ENCODE measurements around the gene ERG. TPM values are rescaled to one million over a fixed set of nuclear protein-coding genes. Genes with fewer than 3 reads are reported as not detected.

Gene ERG
- total and polyA plus RNA-seq, 4 donors: 8.6 to 30.3 (median 21.0) TPM

DNA sequence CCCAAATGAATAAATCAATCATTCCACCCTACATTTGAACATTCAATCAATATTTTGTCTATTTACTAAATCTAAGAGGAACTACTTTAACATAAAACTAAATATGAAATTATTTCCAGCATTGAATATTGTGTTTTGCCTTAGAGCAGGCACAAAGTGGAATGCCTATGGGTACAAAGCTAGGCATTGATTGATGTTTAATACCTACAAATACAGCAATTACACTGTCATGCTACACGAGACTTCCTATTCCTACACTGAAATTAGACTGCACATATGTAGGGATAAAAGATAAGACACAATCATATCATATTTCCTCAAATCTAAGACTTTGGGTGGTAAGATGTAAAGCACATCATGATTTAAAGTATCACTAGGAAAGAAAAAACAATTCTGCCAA lies 12.9 kb upstream of the ERG start:
- 66 to 71% methylated on average over 1 of the region's 1 CpG for WGBS, 2 donors
- ATAC-seq (ENCODE audit: insufficient read depth, low FRiP score): no peak
- no peak for DNase-seq

GRCh38 chr21:38507374-38507942 lies 9.2 kb upstream of the ERG start:
- Histone ChIP-seq H3K9me3 (ENCODE audit: control insufficient read depth in 4 of 4, insufficient read depth in 3 of 4, low read length in 3 of 4) (no peaks in the 10 kb centered on the region), H3K36me3 (ENCODE audit: control insufficient read depth in 4 of 4, insufficient read depth in 4 of 4, low read length in 4 of 4) (no peaks in the 10 kb centered on the region), H3K9ac (ENCODE audit: insufficient read depth in 1 of 2, low read length in 2 of 2) (no peak overlapping the region), H3K4me3 (no peak overlapping the region), H3K4me1 (ENCODE audit: control insufficient read depth in 5 of 5, insufficient read depth in 5 of 5, low read length in 5 of 5) (peaks cover 0 to 13% (median 0%) of the 10 kb centered on the region in 5 donors), H3K27ac (ENCODE audit: low read depth in 1 of 2, low read length in 1 of 2) (no peak overlapping the region), H3K27me3 (ENCODE audit: control insufficient read depth in 3 of 3, insufficient read depth in 3 of 3, low read length in 2 of 3) (no peaks in the 10 kb centered on the region)
- no peak for TF ChIP-seq CTCF (IDR thresholded peaks at IDR 0.05; ENCODE audit: control extremely low read depth, extremely low read depth)
- 77 to 81% methylated on average over 4 of the region's 4 CpGs for WGBS, 2 donors
- DNase-seq (no peak), ATAC-seq (ENCODE audit: insufficient read depth, low FRiP score) (no peak)

More for the DNA sequence above, 12.9 kb upstream of the ERG start:
- TF ChIP-seq CTCF (IDR thresholded peaks at IDR 0.05; ENCODE audit: control extremely low read depth, extremely low read depth): no peak
- peaks cover 0 to 12% (median 0%) of the 10 kb centered on the region in 5 donors for H3K4me1 ChIP-seq (ENCODE audit: control insufficient read depth in 5 of 5, insufficient read depth in 5 of 5, low read length in 5 of 5)
- H3K9ac ChIP-seq (ENCODE audit: insufficient read depth in 1 of 2, low read length in 2 of 2): no peak overlapping the region
- H3K27me3 ChIP-seq (ENCODE audit: control insufficient read depth in 3 of 3, insufficient read depth in 3 of 3, low read length in 2 of 3): no peaks in the 10 kb centered on the region
- no peaks in the 10 kb centered on the region for H3K9me3 ChIP-seq (ENCODE audit: control insufficient read depth in 4 of 4, insufficient read depth in 3 of 4, low read length in 3 of 4)
- no peak overlapping the region for H3K27ac ChIP-seq (ENCODE audit: low read depth in 1 of 2, low read length in 1 of 2)
- no peaks in the 10 kb centered on the region for H3K36me3 ChIP-seq (ENCODE audit: control insufficient read depth in 4 of 4, insufficient read depth in 4 of 4, low read length in 4 of 4)
- H3K4me3 ChIP-seq: no peak overlapping the region

- DNase-seq (no peak), ATAC-seq (ENCODE audit: insufficient read depth, low FRiP score) (no peak)
- Histone ChIP-seq H3K27ac (ENCODE audit: low read depth in 1 of 2, low read length in 1 of 2) (no peak overlapping the region), H3K27me3 (ENCODE audit: control insufficient read depth in 3 of 3, insufficient read depth in 3 of 3, low read length in 2 of 3) (no peaks in the 10 kb centered on the region), H3K36me3 (ENCODE audit: control insufficient read depth in 4 of 4, insufficient read depth in 4 of 4, low read length in 4 of 4) (no peaks in the 10 kb centered on the region), H3K9ac (ENCODE audit: insufficient read depth in 1 of 2, low read length in 2 of 2) (no peak overlapping the region), H3K9me3 (ENCODE audit: control insufficient read depth in 4 of 4, insufficient read depth in 3 of 4, low read length in 3 of 4) (no peaks in the 10 kb centered on the region), H3K4me1 (ENCODE audit: control insufficient read depth in 5 of 5, insufficient read depth in 5 of 5, low read length in 5 of 5) (peaks cover 0 to 13% (median 0%) of the 10 kb centered on the region in 5 donors), H3K4me3 (no peak overlapping the region)
- no peak for TF ChIP-seq CTCF (IDR thresholded peaks at IDR 0.05; ENCODE audit: control extremely low read depth, extremely low read depth)
- WGBS, 2 donors: 35 to 39% methylated on average over 24 of the region's 24 CpGs
Measured at GRCh38 chr21:38506661-38507281, 8.5 kb upstream of the ERG start.
